K562 (cell line): ENCODE data around the gene OBSCN. TPM values are rescaled to one million over a fixed set of nuclear protein-coding genes. Genes with fewer than 3 reads are reported as not detected.

Source experiments
- ATAC-seq: fragments of 200-7000 bp; cut with Tn5 transposase; 3 replicates; pipeline ENCODE4 v1.9.1; 2020; ENCODE audit warnings: moderate library complexity
- BruUV-seq: library from RNA; stranded (reverse); fragments of 400-500 nt; replicated peaks from 2 replicates; lab custom pipeline; 2021; lab: Mats Ljungman, UMichigan
- CTCF ChIA-PET: fragments of 300-600 bp; formaldehyde crosslinking; extraction: SDS; loops from one replicate; lab custom pipeline; 2021; ENCODE audit warnings: low intra/inter-chr PET ratio; lab: Yijun Ruan, JAX
- POLR2A ChIA-PET: fragments of 300-600, 350-650 bp; sonication (Branson Sonifier 250); formaldehyde crosslinking; extraction: SDS; loops from one replicate; lab custom pipeline; 2021; ENCODE audit warnings: antibody characterized with exemption, inconsistent platforms; lab: Yijun Ruan, JAX
- DNase-seq, 4 experiments: peaks; one replicate each; pipeline versions ENCODE4 v3.0.0 to v3.0.0-alpha.2; 2011 to 2018; ENCODE audit warnings: low spot score in 3 of 4, mixed read lengths in 3 of 4; ENCODE audit errors: extremely low read depth in 1 of 4
- FAIRE-seq: peaks from 2 replicates; lab custom pipeline; 2011; peaks lifted over from hg19 to GRCh38; lab: Jason Lieb, UNC
- H2AFZ ChIP-seq: 2 replicates; pipeline ENCODE4 v1.6.0; 2011; ENCODE audit warnings: low read depth, low read length, control low read depth, inconsistent platforms
- H3K27ac ChIP-seq: fragments of 200-600 bp; 3 replicates; pipeline ENCODE4 v1.8.0; 2011; ENCODE audit warnings: low read depth, mild to moderate bottlenecking, control low read depth, inconsistent platforms, low read length, moderate library complexity, mixed read lengths; ENCODE audit errors: extremely low read depth
- H3K27me3 ChIP-seq, 2 experiments: fragments of 300-600 bp in 1 of 2; 2 replicates in 1 of 2; 3 replicates in 1 of 2; pipeline versions ENCODE4 v1.6.0 to v1.8.0; 2011; ENCODE audit warnings: inconsistent platforms in 2 of 2, low read length in 2 of 2, mild to moderate bottlenecking in 1 of 2, mixed read lengths in 1 of 2, moderate library complexity in 1 of 2; ENCODE audit not compliant: control insufficient read depth in 2 of 2, insufficient read depth in 2 of 2
- H3K36me3 ChIP-seq: fragments of 300-600 bp; 3 replicates; pipeline ENCODE4 v1.8.0; 2011; ENCODE audit warnings: mild to moderate bottlenecking, low read length, inconsistent platforms; ENCODE audit not compliant: control insufficient read depth, insufficient read depth
- H3K4me1 ChIP-seq, 2 experiments: fragments of 200-600 bp in 1 of 2; replicated peaks in 1 of 2; 2 replicates in 1 of 2; 3 replicates in 1 of 2; pipeline versions ENCODE4 v1.5.1 to v1.8.0; 2011; ENCODE audit warnings: inconsistent platforms in 2 of 2, low read length in 2 of 2, mild to moderate bottlenecking in 1 of 2, mixed read lengths in 1 of 2, moderate library complexity in 1 of 2; ENCODE audit not compliant: control insufficient read depth in 2 of 2, insufficient read depth in 2 of 2
- H3K4me2 ChIP-seq: 2 replicates; pipeline ENCODE4 v1.6.1; 2011; ENCODE audit warnings: low read length, control low read depth, inconsistent platforms, mixed read lengths; ENCODE audit not compliant: insufficient read depth
- H3K4me3 ChIP-seq: fragments of 200-600 bp; sonication (generic), shearing (Covaris generic); 2 replicates; pipeline ENCODE4 v1.5.1; 2016; ENCODE audit warnings: control low read depth, inconsistent platforms
- H3K79me2 ChIP-seq: fragments of 200-600 bp; 3 replicates; pipeline ENCODE4 v1.8.0; 2011; ENCODE audit warnings: low read length, inconsistent platforms; ENCODE audit not compliant: control insufficient read depth, insufficient read depth
- H3K9ac ChIP-seq, 2 experiments: 2 replicates each; pipeline versions ENCODE4 v1.6.0 to v1.6.1; 2011; ENCODE audit warnings: low read depth in 2 of 2, low read length in 2 of 2, control low read depth in 1 of 2, inconsistent platforms in 1 of 2, mild to moderate bottlenecking in 1 of 2, mixed read lengths in 1 of 2; ENCODE audit not compliant: insufficient read depth in 1 of 2
- H3K9me1 ChIP-seq: one replicate; pipeline ENCODE4 v1.6.0; 2011; ENCODE audit warnings: inconsistent platforms, mild to moderate bottlenecking, low read length, moderate library complexity; ENCODE audit not compliant: control insufficient read depth, insufficient read depth
- H3K9me3 ChIP-seq: replicated peaks from 2 replicates; pipeline ENCODE4 v1.5.1; 2011; ENCODE audit warnings: low read depth, low read length, inconsistent platforms; ENCODE audit not compliant: control insufficient read depth, insufficient read depth
- H4K20me1 ChIP-seq: replicated peaks from 2 replicates; pipeline ENCODE4 v1.6.1; 2011; ENCODE audit warnings: low read length, inconsistent platforms, mixed read lengths; ENCODE audit not compliant: control insufficient read depth, insufficient read depth
- ATF1 ChIP-seq, 2 experiments: fragments of 450-650 bp in 1 of 2; IDR thresholded peaks; 2 replicates each; pipeline ENCODE4 v1.6.1; 2016; ENCODE audit warnings: missing compliant biosample characterization in 1 of 2, missing genetic modification characterization in 1 of 2
- ATF3 ChIP-seq, 2 experiments: fragments of 450-650 bp in 1 of 2; sonication (generic) in 1 of 2; formaldehyde crosslinking in 1 of 2; IDR thresholded peaks in 1 of 2; conservative IDR thresholded peaks in 1 of 2; 2 replicates each; pipeline versions ENCODE4 v1.6.1 to v1.8.1; 2016 to 2023; ENCODE audit warnings: mild to moderate bottlenecking in 2 of 2, moderate library complexity in 2 of 2, inconsistent platforms in 1 of 2, missing genetic modification reagents in 1 of 2
- ATF7 ChIP-seq: fragments of 450-650 bp; IDR thresholded peaks from 2 replicates; pipeline ENCODE4 v1.7.1; 2014; ENCODE audit warnings: mild to moderate bottlenecking, moderate library complexity
- CREB1 ChIP-seq, 2 experiments: sonication (generic) in 1 of 2; formaldehyde crosslinking in 1 of 2; IDR thresholded peaks; 2 replicates each; pipeline versions ENCODE4 v1.6.1 to v1.8.0; 2012 to 2022; ENCODE audit warnings: inconsistent platforms in 1 of 2, mild to moderate bottlenecking in 1 of 2, missing genetic modification reagents in 1 of 2, moderate library complexity in 1 of 2
- CREM ChIP-seq: IDR thresholded peaks from 2 replicates; pipeline ENCODE4 v1.6.1; 2014; ENCODE audit warnings: antibody characterized with exemption, low read depth
- JUN ChIP-seq, 2 experiments: sonication (generic) in 1 of 2; formaldehyde crosslinking in 1 of 2; IDR thresholded peaks; 2 replicates each; pipeline versions ENCODE4 v1.6.1 to v1.8.0; 2012 to 2022; ENCODE audit warnings: borderline replicate concordance in 2 of 2, mild to moderate bottlenecking in 2 of 2, improper control_type of control experiment in 1 of 2, low read depth in 1 of 2, low read length in 1 of 2, missing genetic modification reagents in 1 of 2
- JUNB ChIP-seq: fragments of 450-650 bp; formaldehyde crosslinking; conservative IDR thresholded peaks from 2 replicates; pipeline ENCODE4 v1.4.0; 2020; ENCODE audit warnings: mild to moderate bottlenecking
- JUND ChIP-seq, 2 experiments: IDR thresholded peaks; 2 replicates in 1 of 2; 3 replicates in 1 of 2; pipeline ENCODE4 v1.6.1; 2011; ENCODE audit warnings: borderline replicate concordance in 2 of 2, low read depth in 2 of 2, low read length in 2 of 2, improper control_type of control experiment in 1 of 2, missing biosample characterization in 1 of 2, missing genetic modification characterization in 1 of 2, missing genetic modification reagents in 1 of 2
- KAT7 ChIP-seq: sonication (generic); formaldehyde crosslinking; IDR thresholded peaks from 2 replicates; pipeline ENCODE4 v1.8.0; 2022; ENCODE audit warnings: missing genetic modification reagents, mild to moderate bottlenecking, borderline replicate concordance
- MED1 ChIP-seq: sonication (generic); formaldehyde crosslinking; IDR thresholded peaks from 2 replicates; pipeline ENCODE4 v1.8.1; 2023; ENCODE audit warnings: missing genetic modification reagents, borderline replicate concordance
- USF1 ChIP-seq: sonication (generic); formaldehyde crosslinking; IDR thresholded peaks from 2 replicates; pipeline ENCODE4 v1.9.0; 2022; ENCODE audit warnings: mild to moderate bottlenecking, missing genetic modification reagents
- WGBS: fragments of 100-300 bp; shearing (Covaris generic); methylation state at CpG from one replicate; pipeline ENCODE4 v1.1.6; 2016; ENCODE audit warnings: low coverage, mixed read lengths; ENCODE audit not compliant: insufficient coverage; ENCODE audit errors: missing lambda C conversion rate; 5-methylcytosine and 5-hydroxymethylcytosine counted together
- in situ Hi-C: fragments of 300-500 bp; cut with MboI; formaldehyde crosslinking; loops from 4 replicates; pipeline ENCODE4 v1.15.0; 2018; ENCODE audit warnings: inconsistent platforms, mixed read lengths
- intact Hi-C: fragments of 100-400 bp; cut with micrococcal nuclease; formaldehyde crosslinking; loops from 2 replicates; pipeline ENCODE4 v1.14.2; 2022
- polyA plus RNA-seq, 8 experiments: library from polyadenylated mRNA; depleted of rRNA in 4 of 8; stranded (reverse) in 5 of 8; unstranded in 3 of 8; fragments of >200 nt; fragmentation: Nextera tagmentation in 2 of 8; fragmentation: Illumina TruSeq in 1 of 8; extraction: Ambion mirVana in 2 of 8; extraction: Trizol in 1 of 8; gene quantifications; 2 replicates each; pipeline versions ENCODE4 v1.2.1 to v1.2.3, GENCODE V29; 2011 to 2014; ENCODE audit warnings: inconsistent platforms in 1 of 8, missing spikeins in 1 of 8
- total RNA-seq, 7 experiments: library from RNA; depleted of rRNA in 6 of 7; stranded (reverse); fragments of >200 nt in 6 of 7; fragmentation: Illumina TruSeq in 2 of 7; extraction: Trizol in 2 of 7; gene quantifications; 2 replicates each; pipeline versions ENCODE4 v1.2.1 to v1.2.3, GENCODE V29; 2011 to 2021; ENCODE audit warnings: low replicate concordance in 1 of 7
- TF ChIP-seq, protein P1 (sequence below): sonication (generic); formaldehyde crosslinking; IDR thresholded peaks from 2 replicates; pipeline ENCODE4 v1.8.1; 2023; ENCODE audit warnings: mild to moderate bottlenecking, missing genetic modification reagents

OBSCN gene
- total and polyA plus RNA-seq, 9 of the 15 experiments (the other 6 are each of a cell fraction or from before 2014, with no cell fraction given), result 0.18 to 19.7 (median 3.6) TPM

- in situ Hi-C loops, result no loop called here
- CTCF ChIA-PET, result no interaction called here
Measured at GRCh38 chr1:228168563-228169270, 39.1 kb upstream of the OBSCN start.

More at GRCh38 chr1:228168563-228169270, 39.1 kb upstream of the OBSCN start:
- Histone ChIP-seq H3K36me3 (no peaks in the 10 kb centered on the region), H3K79me2 (peaks cover 10% of the 10 kb centered on the region), H4K20me1 (peaks cover 10% of the 10 kb centered on the region), H3K4me3 (no peak overlapping the region), H3K27ac (no peak overlapping the region), H3K9me3 (no peaks in the 10 kb centered on the region), H3K9ac (0 out of 4 replicates have a peak overlapping the region, but pooled peaks of 1 of the 2 experiments have one; percentile 8), H3K27me3 (no peaks in the 10 kb centered on the region), H3K4me1 (peaks cover 20 to 47% of the 10 kb centered on the region in 2 experiments), H3K9me1 (peaks cover 8% of the 10 kb centered on the region), H2AFZ (no peak overlapping the region), H3K4me2 (no peak overlapping the region; the same call in 1 of the 2 replicates)
- no TSS peak for BruUV-seq
- no peak for DNase-seq
- ATAC-seq, result no peak
- no peak for FAIRE-seq
- POLR2A ChIA-PET, result interaction anchor here (0.6 to 5.8 kb wide), 4 partner anchors 25 to 400 kb away, joined by 3 to 47 read pairs (median 4); a partner anchor contains a TSS
- TF ChIP-seq JUN (IDR thresholded peaks at IDR 0.05; ENCODE audit: borderline replicate concordance, low read depth, low read length) (peak; percentile 58; the same call in 1 of the 2 replicates), JUN (CRISPR knock-in tag; IDR thresholded peaks at IDR 0.05; ENCODE audit: borderline replicate concordance) (no peak), USF1 (0 out of 2 replicates have a peak, but pooled peaks have one; percentile 7), JUNB (CRISPR knock-in tag) (peak; percentile 73; the same call in 1 of the 2 replicates), CREB1 (IDR thresholded peaks at IDR 0.05) (peak; percentile 50; the same call in 1 of the 2 replicates), CREB1 (CRISPR knock-in tag; IDR thresholded peaks at IDR 0.05) (0 out of 2 replicates have a peak, but pooled peaks have one; percentile 20), KAT7 (CRISPR knock-in tag) (no peak), CREM (peak; percentile 67), ATF1 (CRISPR knock-in tag; IDR thresholded peaks at IDR 0.05) (no peak), ATF1 (tag; IDR thresholded peaks at IDR 0.05) (peak; percentile 77), MED1 (CRISPR knock-in tag) (no peak), ATF7 (peak; percentile 94), ATF3 (IDR thresholded peaks at IDR 0.05) (peak; percentile 97), ATF3 (CRISPR knock-in tag; conservative IDR thresholded peaks at IDR 0.05) (peak; percentile 35; the same call in 1 of the 2 replicates), JUND (IDR thresholded peaks at IDR 0.05; ENCODE audit: borderline replicate concordance, low read depth, low read length) (peak; percentile 77), JUND (tag; IDR thresholded peaks at IDR 0.05; ENCODE audit: borderline replicate concordance, low read depth, low read length) (peak; percentile 53; the same call in 2 of the 3 replicates)
- TF ChIP-seq, protein P1, sequence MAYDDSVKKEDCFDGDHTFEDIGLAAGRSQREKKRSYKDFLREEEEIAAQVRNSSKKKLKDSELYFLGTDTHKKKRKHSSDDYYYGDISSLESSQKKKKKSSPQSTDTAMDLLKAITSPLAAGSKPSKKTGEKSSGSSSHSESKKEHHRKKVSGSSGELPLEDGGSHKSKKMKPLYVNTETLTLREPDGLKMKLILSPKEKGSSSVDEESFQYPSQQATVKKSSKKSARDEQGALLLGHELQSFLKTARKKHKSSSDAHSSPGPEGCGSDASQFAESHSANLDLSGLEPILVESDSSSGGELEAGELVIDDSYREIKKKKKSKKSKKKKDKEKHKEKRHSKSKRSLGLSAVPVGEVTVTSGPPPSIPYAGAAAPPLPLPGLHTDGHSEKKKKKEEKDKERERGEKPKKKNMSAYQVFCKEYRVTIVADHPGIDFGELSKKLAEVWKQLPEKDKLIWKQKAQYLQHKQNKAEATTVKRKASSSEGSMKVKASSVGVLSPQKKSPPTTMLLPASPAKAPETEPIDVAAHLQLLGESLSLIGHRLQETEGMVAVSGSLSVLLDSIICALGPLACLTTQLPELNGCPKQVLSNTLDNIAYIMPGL (CRISPR knock-in tag), result no peak
- intact Hi-C loops, result no loop called here
- WGBS, result 30% methylated on average over 12 of the region's 12 CpGs
